ENCODE data around the gene STK11.

STK11 gene

DNA sequence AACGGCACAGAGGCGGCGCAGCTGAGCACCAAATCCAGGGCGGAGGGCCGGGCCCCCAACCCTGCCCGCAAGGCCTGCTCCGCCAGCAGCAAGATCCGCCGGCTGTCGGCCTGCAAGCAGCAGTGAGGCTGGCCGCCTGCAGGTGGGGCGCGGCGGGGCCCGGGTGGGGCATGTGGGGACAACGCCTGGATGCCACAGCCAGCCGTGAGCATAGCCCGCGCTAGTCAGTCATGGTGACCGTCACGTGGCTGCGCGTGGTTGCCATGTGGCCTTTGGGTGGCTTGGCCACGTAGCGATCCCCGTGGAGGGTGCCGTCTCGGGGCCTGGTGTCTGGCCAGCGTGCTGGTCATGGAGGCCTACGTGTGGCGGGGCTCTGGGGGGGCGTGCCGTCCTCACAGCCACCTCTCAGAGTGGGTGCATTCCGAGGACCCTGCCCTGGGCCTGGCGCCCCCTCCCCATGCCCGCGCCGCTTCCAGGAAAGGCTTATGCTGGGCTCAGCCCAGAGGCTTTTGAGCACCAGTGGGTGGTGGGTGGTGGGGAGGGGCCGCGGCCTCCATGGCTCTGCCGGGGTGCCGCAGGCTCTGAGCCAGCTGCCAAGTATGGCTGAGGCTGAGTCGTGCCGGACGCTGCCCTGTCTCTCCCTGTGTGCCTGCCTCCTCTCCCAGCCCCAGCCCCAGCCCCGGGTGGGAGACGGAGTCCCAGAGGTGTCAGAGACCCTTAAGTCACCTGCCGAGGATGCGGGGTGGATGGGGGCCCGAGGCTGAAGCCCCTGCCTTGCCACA, 21.1 kb downstream of the STK11 start:
- no peak for DNase-seq

DNA sequence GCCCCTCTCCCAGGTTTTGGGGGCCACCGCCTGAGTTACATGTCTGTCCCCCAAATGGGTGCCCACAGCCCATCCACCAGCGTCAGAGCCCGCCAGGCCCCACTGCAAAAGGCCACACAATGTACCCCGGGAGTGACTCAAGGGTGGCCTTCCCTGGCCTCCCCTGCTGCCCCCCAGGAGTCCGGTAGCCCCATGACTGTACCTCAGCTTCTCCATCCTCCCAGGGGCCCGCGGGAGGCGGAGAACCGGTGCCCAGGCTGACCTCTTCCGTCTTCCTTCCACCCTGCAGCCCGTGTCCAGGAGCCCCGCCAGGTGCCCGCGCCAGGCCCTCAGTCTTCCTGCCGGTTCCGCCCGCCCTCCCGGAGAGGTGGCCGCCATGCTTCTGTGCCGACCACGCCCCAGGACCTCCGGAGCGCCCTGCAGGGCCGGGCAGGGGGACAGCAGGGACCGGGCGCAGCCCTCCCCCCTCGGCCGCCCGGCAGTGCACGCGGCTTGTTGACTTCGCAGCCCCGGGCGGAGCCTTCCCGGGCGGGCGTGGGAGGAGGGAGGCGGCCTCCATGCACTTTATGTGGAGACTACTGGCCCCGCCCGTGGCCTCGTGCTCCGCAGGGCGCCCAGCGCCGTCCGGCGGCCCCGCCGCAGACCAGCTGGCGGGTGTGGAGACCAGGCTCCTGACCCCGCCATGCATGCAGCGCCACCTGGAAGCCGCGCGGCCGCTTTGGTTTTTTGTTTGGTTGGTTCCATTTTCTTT, 21.9 kb downstream of the STK11 start:
- DNase-seq = no peak

DNA sequence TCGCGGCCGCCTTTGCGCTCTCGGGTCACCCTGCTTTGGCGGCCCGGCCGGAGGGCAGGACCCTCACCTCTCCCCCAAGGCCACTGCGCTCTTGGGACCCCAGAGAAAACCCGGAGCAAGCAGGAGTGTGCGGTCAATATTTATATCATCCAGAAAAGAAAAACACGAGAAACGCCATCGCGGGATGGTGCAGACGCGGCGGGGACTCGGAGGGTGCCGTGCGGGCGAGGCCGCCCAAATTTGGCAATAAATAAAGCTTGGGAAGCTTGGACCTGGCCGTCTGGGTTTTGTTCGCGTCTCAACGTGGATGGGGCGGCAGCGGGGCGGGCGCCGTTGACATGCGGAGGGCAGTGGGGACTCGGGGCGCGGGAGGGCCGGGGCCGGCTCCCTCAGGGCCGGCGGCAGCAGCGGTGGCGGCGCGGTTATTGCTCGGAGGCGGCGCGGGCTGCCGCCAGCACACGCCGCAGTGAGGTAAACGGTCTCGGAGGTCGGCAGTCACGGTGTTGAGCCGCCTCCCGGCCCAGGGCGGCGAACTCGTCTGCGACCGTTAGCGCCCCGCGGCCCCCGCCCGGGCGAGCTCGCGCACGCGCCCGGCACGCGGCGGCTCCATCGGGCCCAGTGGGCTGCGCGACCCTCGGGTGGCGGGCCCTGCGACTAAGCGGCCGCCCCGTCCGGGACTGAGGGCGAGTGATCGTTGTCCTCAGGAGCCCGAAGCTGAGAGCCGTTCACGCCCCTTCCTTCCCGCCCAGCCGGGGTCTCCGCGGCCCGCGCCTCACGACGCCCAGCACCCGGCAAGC, 22.8 kb downstream of the STK11 start:
- no peak for DNase-seq

DNA sequence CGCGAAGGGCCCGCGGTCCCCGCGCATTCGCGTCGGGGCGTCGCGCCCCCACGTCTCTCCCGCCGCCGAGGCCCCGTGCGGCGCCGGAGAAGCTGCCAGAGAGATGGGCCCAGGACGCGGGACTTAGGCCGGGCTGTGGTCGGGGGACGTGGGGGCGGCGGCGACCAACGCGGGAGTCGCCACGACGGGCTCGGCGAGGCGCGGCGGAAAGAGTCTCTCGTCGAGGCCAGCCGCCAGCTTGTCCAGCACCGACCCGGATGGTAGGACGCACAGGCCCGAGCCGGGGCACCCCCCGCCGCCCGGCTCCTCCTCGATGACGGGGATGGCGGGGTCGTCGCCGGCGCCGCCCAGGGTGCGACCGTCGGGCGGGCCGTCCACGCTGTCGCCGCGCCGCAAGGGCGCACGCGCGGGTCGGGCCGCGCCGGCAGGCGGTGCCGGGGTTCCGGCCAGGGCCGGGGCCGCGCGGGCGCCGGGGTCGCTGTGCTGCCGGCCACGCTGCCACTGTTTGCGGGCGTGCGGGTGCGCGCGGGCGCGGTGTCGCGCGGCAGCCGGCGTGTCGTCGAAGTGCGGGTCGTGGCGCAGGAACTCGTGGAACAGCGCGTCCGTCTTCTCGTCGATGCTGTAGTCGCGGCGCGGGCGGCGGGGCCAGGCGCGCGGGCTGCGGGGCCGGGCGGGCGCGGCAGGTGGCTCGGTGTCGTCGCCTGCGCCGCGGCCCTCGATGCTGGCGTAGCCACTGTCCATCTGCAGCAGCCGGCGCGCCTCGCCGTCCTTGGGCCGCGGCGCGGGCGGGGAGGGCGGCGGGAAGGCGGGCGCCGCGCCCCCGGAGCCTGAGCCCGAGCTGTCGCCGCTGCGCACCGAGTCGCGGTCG, 23.7 kb downstream of the STK11 start:
- DNase-seq = no peak

- DNase-seq = no peak
Observed at GRCh38 chr19:1229924-1230782, 24.6 kb downstream of the STK11 start.

DNA sequence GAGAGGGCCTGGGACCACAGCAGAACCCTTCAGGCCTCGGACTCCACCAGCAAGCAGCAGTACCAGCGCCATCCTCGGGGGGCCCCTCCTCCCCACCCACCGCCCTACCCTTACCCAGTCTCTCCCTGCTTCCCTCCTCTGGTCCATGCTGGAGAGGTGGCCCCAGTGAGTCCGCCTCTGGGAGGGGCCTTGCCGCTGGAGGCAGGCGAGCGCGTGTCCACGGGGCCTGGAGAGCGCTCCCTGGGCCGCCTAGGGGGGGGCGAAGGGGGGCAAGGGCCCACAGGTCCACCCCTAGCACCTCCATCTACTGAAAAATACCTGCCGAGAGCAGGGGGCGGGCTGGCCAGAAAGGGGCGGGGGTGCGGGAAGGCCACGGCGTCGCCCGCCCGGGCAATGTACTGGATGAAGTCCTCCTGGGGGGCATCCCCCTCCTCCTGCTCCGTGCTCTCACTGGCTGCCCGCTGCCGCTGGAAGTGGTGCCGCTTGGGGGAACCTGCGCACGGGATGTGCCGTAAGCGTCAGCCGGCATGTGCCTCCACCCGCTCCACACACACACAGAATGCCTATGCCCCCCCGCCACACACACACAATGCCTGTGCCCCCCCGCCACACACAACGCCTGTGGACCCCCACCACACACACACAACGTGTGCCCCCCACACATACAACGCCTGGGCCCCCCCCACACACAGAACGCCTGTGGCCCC, 25.4 kb downstream of the STK11 start:
- DNase-seq = no peak

- no peak for DNase-seq
Observed at GRCh38 chr19:1231729-1232637, 26.4 kb downstream of the STK11 start.

GRCh38 chr19:1232652-1233072, 27.1 kb downstream of the STK11 start:
- no peak for DNase-seq

GRCh38 chr19:1233115-1233667, 27.6 kb downstream of the STK11 start:
- DNase-seq = no peak

GRCh38 chr19:1234051-1234954, 28.7 kb downstream of the STK11 start:
- DNase-seq = no peak

DNA sequence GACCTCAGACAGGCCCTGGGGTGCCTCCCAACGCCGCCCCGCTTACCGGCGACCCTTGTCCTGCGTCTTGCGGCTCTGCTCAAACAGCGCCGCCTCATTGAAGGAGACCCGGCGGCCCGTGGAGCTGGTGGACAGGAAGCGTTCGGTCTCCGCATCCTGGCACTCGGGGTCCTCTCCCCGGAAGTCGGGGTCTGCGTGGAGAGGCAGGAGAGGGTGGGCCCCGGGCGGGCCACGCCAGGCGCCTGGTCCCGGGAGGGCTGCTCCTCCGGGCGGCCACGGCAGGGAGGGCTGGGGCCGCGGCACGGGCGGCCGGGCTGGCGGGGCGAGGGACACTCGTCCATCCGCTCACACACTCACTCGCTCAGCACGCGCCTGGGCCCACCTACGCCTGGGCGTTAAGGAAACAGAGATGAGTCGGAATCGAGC, 29.4 kb downstream of the STK11 start:
- no peak for DNase-seq

GRCh38 chr19:1235625-1236538, 30.3 kb downstream of the STK11 start:
- no peak for DNase-seq

DNA sequence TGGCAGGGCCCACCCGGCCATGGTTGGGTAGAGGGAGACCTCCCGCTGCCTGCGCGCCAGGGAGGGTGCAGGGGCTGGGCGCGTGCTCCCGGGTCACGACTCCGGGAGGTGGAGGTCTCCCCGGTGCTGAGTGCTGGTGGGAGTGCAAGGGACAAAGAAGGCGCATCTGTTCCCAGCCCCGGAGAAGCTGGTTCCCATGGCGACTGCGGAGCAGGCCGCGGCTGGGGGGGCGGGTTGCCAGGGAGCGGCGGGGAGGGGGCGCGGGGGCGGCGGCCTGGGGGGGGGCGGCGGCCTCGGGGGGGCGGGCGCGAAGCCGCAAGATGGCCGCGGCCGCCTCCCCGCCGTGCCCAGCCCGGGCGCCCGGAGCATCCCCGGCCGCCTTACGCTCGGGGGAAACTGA, 31.0 kb downstream of the STK11 start:
- DNase-seq = no peak

- no peak for DNase-seq
Observed at GRCh38 chr19:1237027-1237659, 31.6 kb downstream of the STK11 start.

GRCh38 chr19:1237754-1238368, 32.3 kb downstream of the STK11 start, which contains the start of gene CBARP:
TSS of gene CBARP (minus strand) at chr19:1238005. CDS start at chr19:1236100, 1,905 bp downstream.
- peak; percentile 28 to 36 for DNase-seq

Measured in activated CD4-positive, alpha-beta T cell treated with anti-CD3 and anti-CD28 coated beads for 4 hours (primary cell).